HG02943 (cell line): Measurements from ENCODE around the gene PTGDR2.

ENCODE experiments used
- ATAC-seq: cut with Tn5 transposase; IDR thresholded peaks from one replicate; pipeline ENCODE4 v1.9.1; 2021; ENCODE audit warnings: mild to moderate bottlenecking, low read depth, moderate library complexity; ENCODE audit not compliant: unreplicated experiment

The PTGDR2 gene

GRCh38 chr11:60859616-60860250 is 4.0 kb upstream of the PTGDR2 start:
- no peak for ATAC-seq

GRCh38 chr11:60858731-60859464 is 3.1 kb upstream of the PTGDR2 start:
- no peak for ATAC-seq

- no peak for ATAC-seq
Measured at GRCh38 chr11:60858236-60858635, 2.5 kb upstream of the PTGDR2 start.

- no peak for ATAC-seq
Measured at GRCh38 chr11:60857378-60858232, 1.9 kb upstream of the PTGDR2 start.

- no peak for ATAC-seq
Measured at GRCh38 chr11:60854847-60855725, 664 bp downstream of the PTGDR2 start.

GRCh38 chr11:60854140-60854846 is 1.5 kb downstream of the PTGDR2 start:
- no peak for ATAC-seq

- no peak for ATAC-seq
Measured at GRCh38 chr11:60852982-60853950, 2.5 kb downstream of the PTGDR2 start.

GRCh38 chr11:60852117-60852981 is 3.4 kb downstream of the PTGDR2 start:
- ATAC-seq = no peak

GRCh38 chr11:60851327-60852104 is 4.2 kb downstream of the PTGDR2 start:
- no peak for ATAC-seq

- no peak for ATAC-seq
Measured at GRCh38 chr11:60849641-60850520, 5.9 kb downstream of the PTGDR2 start.

- no peak for ATAC-seq
Measured at GRCh38 chr11:60848714-60849151, 7.0 kb downstream of the PTGDR2 start.

- no peak for ATAC-seq
Measured at GRCh38 chr11:60847896-60848295, 7.9 kb downstream of the PTGDR2 start.

GRCh38 chr11:60847281-60847680 is 8.5 kb downstream of the PTGDR2 start:
- no peak for ATAC-seq

GRCh38 chr11:60845338-60845737 is 10.4 kb downstream of the PTGDR2 start:
- no peak for ATAC-seq

- ATAC-seq = no peak
Measured at GRCh38 chr11:60844870-60845221, 10.9 kb downstream of the PTGDR2 start.
